ENCODE measurements around the gene KRTAP9-2.
"Not testable (repeated sequence)": the region's sequence is repeated elsewhere in the genome, so short reads cannot be mapped to it uniquely, and the experiment has no call there.

The KRTAP9-2 gene

DNA sequence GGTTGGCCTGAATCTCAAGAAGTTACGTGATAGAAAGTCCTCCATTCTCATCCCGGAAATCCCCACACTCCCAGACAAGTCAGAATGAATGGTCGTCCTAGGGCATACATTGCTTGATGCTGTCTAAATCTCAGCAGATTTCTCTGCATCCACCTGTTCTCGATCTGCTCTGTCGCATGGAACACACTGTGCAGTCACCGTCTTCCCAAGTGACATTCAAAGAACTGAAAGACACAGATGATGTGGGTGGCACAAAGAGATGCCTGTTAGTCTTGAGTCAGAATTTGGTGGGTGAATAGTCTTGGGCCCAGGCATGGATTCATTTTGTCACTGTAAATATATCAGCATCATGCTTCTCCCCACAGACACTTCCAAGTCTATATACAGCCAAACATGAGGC is 5.3 kb downstream of the KRTAP9-2 start:
- in situ Hi-C loops (cut with MboI; ENCODE audit: low pct_unique_long_range_greater_than_20kb, low sequenced_read_pairs) = no loop called here

DNA sequence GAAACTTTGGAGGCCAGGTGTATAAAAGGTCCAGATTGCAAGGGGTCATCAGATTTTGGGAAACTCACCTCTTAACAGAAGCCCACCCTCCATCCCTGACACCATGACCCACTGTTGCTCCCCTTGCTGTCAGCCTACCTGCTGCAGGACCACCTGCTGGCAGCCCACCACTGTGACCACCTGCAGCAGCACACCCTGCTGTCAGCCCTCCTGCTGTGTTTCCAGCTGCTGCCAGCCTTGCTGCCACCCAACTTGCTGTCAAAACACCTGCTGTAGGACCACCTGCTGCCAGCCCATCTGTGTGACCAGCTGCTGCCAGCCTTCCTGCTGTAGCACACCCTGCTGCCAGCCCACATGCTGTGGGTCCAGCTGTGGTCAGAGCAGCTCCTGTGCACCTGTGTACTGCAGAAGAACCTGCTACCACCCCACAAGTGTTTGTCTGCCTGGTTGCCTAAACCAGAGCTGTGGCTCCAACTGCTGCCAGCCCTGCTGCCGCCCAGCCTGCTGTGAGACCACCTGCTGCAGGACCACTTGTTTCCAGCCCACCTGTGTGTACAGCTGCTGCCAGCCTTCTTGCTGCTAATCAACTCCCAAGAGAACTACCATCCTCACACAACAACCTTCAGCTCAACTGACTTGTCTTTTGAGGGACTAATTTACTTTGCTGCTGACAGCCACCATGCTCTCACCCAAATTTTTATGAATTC is 6.1 kb downstream of the KRTAP9-2 start, which contains the start of gene KRTAP9-3:
KRTAP9-3 (plus strand) TSS at position 51 of the 707 bp plus-strand sequence; CDS start at position 104, 53 bp downstream.
- DNase-seq; in situ Hi-C loops (cut with MboI; ENCODE audit: low pct_unique_long_range_greater_than_20kb, low sequenced_read_pairs): not testable (repeated sequence)

More for the DNA sequence above, 5.3 kb downstream of the KRTAP9-2 start:
- no peak for DNase-seq

DNA sequence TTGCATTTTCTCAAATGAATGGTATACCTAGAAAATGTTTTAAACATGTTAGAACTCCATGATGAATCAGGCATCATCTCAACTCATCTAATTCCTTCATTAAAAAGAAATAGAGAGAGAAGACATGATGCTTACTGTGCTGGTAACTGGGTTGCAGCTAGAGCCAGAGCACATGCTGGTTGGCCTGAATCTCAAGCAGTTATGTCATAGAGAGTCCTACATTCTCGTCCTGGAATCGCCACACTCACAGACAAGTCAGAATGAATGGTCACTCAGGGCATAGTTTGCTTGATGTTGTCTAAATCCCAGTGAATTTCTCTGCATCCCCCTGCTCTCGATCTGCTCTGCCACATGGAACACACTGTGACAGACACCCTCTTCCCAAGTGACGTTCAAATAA is 10.7 kb downstream of the KRTAP9-2 start:
- in situ Hi-C loops (cut with MboI; ENCODE audit: low pct_unique_long_range_greater_than_20kb, low sequenced_read_pairs); DNase-seq: not testable (repeated sequence)

DNA sequence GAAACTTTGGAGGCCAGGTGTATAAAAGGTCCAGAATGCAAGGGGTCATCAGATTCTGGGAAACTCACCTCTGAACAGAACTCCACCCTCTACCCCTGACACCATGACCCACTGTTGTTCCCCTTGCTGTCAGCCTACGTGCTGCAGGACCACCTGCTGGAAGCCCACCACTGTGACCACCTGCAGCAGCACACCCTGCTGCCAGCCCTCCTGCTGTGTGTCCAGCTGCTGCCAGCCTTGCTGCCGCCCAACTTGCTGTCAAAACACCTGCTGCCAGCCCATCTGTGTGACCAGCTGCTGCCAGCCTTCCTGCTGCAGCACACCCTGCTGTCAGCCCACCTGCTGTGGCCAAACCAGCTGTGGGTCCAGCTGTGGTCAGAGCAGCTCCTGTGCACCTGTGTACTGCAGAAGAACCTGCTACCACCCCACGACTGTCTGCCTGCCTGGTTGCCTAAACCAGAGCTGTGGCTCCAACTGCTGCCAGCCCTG is 11.5 kb downstream of the KRTAP9-2 start, which contains the start of gene KRTAP9-8:
KRTAP9-8 (plus strand) TSS at position 51 of the 489 bp plus-strand sequence; CDS start at position 104, 53 bp downstream.
- DNase-seq; in situ Hi-C loops (cut with MboI; ENCODE audit: low pct_unique_long_range_greater_than_20kb, low sequenced_read_pairs): not testable (repeated sequence)

DNA sequence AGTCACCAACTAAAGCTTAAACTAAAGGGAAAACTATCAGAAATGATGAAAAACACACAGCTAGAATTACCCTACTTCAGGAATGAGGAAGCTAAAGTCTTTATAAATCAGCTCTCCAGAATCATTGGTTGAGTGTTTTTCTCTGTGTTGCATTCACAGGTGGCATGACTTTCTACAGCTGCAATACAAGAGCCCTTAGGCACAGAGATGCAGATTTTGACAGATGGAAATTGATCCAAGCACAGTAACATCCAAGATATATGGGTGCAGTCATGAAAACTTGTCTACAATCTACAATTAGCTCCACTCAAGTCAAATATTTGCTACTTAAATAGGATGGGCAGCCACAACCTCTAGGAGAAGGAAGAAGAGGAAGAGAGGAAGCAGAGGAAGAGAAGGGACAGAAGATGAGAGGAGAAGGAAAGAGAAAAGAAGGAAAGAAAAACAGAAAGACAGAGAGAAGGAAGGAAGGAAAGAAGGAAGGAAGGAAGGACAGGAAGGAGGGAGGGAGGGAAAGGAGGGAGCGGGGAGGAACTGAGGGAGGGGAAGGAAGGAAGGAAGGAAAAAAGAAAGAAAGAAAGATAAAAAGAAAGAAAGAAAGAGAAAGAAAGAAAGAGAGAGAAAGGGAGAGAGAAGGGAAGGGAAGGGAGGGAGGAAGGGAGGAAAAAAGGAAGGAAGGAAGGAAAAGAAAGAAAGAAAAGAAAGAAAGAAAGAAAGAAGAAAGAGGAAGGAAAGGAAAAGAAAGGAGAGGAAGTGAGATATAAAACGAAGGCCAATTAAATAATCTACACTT is 20.7 kb downstream of the KRTAP9-2 start:
- in situ Hi-C loops (cut with MboI; ENCODE audit: low pct_unique_long_range_greater_than_20kb, low sequenced_read_pairs) = not testable (repeated sequence)

DNA sequence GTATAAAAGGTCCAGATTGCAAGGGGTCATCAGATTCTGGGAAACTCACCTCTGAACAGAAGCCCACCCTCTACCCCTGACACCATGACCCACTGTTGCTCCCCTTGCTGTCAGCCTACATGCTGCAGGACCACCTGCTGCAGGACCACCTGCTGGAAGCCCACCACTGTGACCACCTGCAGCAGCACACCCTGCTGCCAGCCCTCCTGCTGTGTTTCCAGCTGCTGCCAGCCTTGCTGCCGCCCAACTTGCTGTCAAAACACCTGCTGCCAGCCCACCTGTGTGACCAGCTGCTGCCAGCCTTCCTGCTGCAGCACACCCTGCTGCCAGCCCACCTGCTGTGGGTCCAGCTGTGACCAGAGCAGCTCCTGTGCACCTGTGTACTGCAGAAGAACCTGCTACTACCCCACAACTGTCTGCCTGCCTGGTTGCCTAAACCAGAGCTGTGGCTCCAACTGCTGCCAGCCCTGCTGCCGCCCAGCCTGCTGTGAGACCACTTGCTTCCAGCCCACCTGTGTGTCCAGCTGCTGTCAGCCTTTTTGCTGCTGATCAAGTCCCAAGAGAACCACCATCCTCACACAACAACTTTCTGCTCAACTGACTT is 23.3 kb downstream of the KRTAP9-2 start, which contains the start of gene KRTAP9-4:
KRTAP9-4 (plus strand) TSS at position 51 of the 604 bp plus-strand sequence; CDS start at position 85, 34 bp downstream.
- DNase-seq; in situ Hi-C loops (cut with MboI; ENCODE audit: low pct_unique_long_range_greater_than_20kb, low sequenced_read_pairs): not testable (repeated sequence)

More for the DNA sequence above, 20.7 kb downstream of the KRTAP9-2 start:
- DNase-seq = not testable (repeated sequence)

DNA sequence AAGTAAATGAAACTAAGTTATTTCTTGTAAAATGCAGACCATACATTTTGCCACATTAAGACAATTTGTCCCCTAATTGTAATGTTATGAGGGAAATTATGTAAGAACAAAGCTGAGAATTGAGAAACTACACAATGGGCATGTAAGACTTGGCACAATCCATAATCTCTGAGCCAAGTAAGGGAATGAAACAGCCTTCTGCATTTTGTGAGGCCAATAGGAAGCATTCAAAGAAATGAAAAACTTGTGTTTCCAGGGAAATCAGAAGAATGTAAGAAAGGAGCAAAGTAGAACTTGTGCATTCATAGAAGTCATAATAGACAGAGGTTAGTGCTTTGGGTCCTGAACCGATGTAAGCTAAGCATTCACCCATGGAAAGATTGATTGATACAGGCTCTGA is 24.8 kb downstream of the KRTAP9-2 start:
- DNase-seq = no peak
- in situ Hi-C loops (cut with MboI; ENCODE audit: low pct_unique_long_range_greater_than_20kb, low sequenced_read_pairs) = no loop called here

DNA sequence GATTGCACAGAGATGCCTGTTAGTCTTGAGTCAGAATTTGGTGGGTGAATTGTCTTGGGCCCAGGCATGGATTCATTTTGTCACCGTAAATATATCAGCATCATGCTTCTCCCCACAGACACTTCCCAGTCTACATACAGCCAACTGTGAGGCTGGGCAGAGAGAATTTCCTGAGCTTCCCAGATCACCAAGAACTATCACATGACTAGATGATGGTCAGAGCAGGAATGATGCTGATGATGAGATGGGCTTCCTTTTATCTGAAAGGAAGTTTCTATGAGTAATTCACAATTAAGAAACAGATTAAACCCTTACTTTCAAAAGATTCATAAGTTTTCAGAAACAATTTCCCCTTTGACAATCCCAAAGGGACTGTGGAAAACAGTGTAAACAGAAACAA is 28.4 kb downstream of the KRTAP9-2 start:
- DNase-seq = no peak
- in situ Hi-C loops (cut with MboI; ENCODE audit: low pct_unique_long_range_greater_than_20kb, low sequenced_read_pairs) = no loop called here

DNA sequence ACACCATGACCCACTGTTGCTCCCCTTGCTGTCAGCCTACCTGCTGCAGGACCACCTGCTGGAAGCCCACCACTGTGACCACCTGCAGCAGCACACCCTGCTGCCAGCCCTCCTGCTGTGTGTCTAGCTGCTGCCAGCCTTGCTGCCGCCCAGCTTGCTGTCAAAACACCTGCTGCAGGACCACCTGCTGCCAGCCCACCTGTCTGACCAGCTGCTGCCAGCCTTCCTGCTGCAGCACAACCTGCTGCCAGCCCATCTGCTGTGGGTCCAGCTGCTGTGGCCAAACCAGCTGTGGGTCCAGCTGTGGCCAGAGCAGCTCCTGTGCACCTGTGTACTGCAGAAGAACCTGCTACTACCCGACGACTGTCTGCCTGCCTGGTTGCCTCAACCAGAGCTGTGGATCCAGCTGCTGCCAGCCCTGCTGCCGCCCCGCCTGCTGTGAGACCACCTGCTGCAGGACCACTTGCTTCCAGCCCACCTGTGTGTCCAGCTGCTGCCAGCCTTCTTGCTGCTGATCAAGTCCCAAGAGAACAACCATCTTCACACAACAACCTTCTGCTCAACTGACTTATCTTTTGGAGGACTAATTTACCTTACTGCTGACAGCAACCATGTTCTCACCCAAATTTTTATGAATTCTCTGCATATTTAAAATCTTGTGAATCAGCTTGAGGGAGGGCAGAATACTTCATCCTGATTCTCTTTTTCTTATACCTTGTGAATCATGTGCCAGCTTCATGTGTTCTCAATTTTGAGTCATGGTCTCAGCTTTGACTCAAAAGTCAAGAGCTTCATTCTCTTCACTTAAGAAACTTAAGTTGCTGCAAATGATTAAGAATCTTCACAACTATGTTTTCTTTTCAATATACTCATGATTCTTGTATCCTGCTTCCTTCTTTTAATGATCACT is 29.2 kb downstream of the KRTAP9-2 start, which contains the start of gene KRTAP9-9:
KRTAP9-9 (plus strand) TSS at position 4 of the 910 bp plus-strand sequence.
- DNase-seq; in situ Hi-C loops (cut with MboI; ENCODE audit: low pct_unique_long_range_greater_than_20kb, low sequenced_read_pairs): not testable (repeated sequence)

DNA sequence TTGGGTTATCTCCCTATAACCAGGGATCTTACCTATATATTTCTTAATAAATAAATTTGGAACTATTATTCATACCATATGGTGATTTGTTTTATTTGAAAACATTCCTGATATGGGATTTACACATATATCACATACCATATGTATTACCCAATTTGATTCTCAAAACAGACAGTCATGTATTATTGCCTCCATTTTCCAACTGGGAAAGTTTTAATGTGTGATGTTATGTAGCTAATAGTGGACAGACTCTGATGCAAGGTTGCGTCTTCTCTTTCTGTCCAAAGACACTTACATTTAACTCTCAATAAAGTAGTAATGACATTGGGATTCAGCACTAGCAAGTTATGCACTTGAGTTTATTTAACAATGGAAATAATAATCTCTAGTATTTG is 29.8 kb downstream of the KRTAP9-2 start:
- no peak for DNase-seq
- in situ Hi-C loops (cut with MboI; ENCODE audit: low pct_unique_long_range_greater_than_20kb, low sequenced_read_pairs) = no loop called here

DNA sequence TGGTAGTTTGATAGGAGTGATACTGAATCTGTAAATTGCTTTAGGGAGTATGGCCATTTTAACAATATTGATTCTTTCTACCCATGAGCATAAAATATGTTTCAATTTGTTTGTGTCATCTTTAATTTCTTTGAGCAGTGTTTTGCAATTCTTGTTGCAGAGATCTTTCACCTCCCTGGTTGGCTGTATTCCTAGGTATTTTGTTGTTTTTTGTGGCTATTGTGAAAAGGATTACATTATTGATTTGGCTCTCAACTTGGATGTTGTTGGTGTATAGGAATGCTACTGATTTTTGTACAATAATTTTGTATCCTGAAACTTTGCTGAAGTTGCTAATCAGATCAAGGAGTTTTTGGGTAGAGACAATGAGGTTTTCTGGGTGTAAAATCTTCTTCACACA is 32.0 kb downstream of the KRTAP9-2 start:
- no peak for DNase-seq
- in situ Hi-C loops (cut with MboI; ENCODE audit: low pct_unique_long_range_greater_than_20kb, low sequenced_read_pairs) = no loop called here

DNA sequence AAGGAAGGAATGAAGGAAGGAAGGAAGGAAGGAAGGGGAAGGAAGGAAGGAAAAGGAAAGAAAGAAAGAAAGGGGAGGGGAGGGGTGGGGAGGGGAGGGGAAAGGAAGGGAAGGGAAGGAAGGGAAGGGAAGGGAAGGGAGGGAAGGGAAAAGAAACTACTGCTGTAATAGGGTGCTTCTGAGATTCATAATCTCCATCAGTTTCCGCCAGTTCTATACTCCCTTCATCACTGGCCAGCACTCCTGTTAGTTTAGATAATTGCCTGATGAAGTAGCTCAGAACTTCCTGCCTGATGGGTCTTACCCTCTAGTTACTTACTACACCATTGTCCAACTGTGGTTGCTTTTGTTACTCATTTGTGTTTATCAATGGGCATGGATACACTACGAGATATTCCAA is 36.8 kb downstream of the KRTAP9-2 start:
- DNase-seq = no peak
- in situ Hi-C loops (cut with MboI; ENCODE audit: low pct_unique_long_range_greater_than_20kb, low sequenced_read_pairs) = no loop called here

DNA sequence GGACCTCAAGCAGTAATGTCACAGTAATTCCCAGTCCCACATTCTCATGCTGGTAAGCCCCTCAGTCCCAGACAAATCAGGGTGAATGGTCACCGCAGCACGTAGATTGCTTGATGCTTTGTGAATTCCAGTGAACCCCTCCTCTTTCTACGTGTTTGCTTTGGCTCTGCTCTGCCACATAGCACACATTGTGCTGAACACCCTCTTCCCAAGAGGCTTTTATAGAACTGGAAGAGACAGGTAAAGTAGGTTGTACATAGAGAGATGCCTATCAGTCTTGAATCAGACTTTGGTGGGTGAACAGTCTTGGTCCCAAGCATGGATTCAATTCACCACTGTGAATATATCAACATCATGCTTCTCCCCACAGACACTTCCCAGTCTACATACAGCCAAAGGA is 38.2 kb downstream of the KRTAP9-2 start:
- in situ Hi-C loops (cut with MboI; ENCODE audit: low pct_unique_long_range_greater_than_20kb, low sequenced_read_pairs) = no loop called here
- no peak for DNase-seq

DNA sequence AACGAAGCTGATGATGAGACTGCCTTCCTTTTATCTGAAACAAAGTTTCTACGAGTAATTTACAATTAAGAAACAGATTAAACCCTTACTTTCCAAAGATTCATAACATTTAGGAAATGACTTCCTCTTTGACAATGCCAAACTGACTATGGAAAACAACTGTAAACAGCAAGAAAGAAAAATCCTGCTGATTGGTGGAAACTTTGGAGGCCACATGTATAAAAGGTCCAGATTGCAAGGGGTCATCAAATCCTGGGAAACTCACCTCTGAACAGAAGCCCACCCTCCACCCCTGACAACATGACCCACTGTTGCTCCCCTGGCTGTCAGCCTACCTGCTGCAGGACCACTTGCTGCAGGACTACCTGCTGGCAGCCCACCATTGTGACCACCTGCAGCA is 38.6 kb downstream of the KRTAP9-2 start, which contains the start of gene KRTAP9-6:
KRTAP9-6 (plus strand) TSS at position 301 of the 400 bp plus-strand sequence; CDS start at position 301, 0 bp downstream.
- DNase-seq = no peak
- in situ Hi-C loops (cut with MboI; ENCODE audit: low pct_unique_long_range_greater_than_20kb, low sequenced_read_pairs) = no loop called here

DNA sequence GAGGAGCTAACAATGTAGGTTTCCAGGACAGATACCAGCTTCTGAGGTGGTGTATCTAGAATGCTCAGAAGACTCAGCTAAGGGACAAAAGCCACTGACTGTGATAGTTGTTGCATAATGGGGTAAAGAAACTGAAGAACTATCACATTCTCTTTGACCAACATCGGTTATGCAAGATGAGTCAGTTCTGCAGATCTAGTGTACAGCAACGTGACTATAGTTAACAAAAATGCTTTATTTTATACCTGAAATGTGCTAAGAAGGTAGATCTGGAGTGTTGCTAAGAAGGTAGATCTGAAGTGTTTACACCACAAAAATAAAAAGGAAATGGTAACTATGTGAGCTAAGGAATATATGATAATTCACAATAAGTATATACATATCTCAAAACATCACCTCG is 41.3 kb downstream of the KRTAP9-2 start:
- in situ Hi-C loops (cut with MboI; ENCODE audit: low pct_unique_long_range_greater_than_20kb, low sequenced_read_pairs) = no loop called here
- no peak for DNase-seq

DNA sequence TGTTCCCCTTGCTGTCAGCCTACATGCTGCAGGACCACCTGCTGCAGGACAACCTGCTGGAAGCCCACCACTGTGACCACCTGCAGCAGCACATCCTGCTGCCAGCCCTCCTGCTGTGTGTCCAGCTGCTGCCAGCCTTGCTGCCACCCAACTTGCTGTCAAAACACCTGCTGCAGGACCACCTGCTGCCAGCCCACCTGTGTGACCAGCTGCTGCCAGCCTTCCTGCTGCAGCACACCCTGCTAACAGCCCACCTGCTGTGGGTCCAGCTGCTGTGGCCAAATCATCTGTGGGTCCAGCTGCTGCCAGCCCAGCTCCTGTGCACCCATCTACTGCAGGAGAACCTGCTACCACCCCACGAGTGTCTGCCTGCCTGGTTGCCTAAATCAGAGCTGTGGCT is 44.9 kb downstream of the KRTAP9-2 start:
- DNase-seq; in situ Hi-C loops (cut with MboI; ENCODE audit: low pct_unique_long_range_greater_than_20kb, low sequenced_read_pairs): not testable (repeated sequence)

DNA sequence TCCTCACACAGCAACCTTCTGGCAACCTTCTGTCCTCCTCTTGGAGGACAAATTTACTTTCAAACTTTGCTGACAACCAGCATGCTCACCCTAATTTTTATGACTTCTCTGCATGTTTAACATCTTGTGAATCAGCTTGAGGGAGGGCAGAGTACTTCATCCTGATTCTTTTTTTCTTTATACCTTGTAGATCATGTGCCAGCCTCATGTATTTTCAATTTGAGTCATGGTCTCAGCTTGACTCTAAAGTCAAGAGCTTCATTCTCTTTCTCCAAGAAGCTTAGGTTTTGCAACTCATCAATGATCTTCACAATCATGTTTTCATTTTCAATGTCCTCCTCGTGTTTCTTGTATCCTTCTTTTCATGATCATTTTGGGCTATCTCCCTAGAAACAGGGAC is 45.4 kb downstream of the KRTAP9-2 start:
- DNase-seq = no peak
- in situ Hi-C loops (cut with MboI; ENCODE audit: low pct_unique_long_range_greater_than_20kb, low sequenced_read_pairs) = no loop called here

DNA sequence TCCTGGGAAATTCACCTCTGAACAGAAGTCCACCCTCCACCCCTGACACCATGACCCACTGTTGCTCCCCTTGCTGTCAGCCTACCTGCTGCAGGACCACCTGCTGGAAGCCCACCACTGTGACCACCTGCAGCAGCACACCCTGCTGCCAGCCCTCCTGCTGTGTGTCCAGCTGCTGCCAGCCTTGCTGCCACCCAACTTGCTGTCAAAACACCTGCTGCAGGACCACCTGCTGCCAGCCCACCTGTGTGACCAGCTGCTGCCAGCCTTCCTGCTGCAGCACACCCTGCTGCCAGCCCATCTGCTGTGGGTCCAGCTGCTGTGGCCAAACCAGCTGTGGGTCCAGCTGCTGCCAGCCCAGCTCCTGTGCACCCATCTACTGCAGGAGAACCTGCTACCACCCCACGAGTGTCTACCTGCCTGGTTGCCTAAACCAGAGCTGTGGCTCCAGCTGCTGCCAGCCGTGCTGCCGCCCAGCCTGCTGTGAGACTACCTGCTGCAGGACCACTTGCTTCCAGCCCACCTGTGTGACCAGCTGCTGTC is 49.3 kb downstream of the KRTAP9-2 start, which contains the start of gene KRTAP9-7:
KRTAP9-7 (plus strand) TSS at position 51 of the 543 bp plus-strand sequence; CDS start at position 51, 0 bp downstream.
- DNase-seq; in situ Hi-C loops (cut with MboI; ENCODE audit: low pct_unique_long_range_greater_than_20kb, low sequenced_read_pairs): not testable (repeated sequence)

All from KBM-7 (cell line).